Astrocyte (in vitro differentiated cells and primary cell): ENCODE measurements around the gene AMPH.

Source experiments
- EZH2 ChIP-seq: IDR thresholded peaks from 2 replicates; pipeline ENCODE4 v1.6.1; 2012; ENCODE audit warnings: mild to moderate bottlenecking, low read length, inconsistent platforms; ENCODE audit not compliant: insufficient read depth
- TF ChIP-seq, protein P1 (sequence below): IDR thresholded peaks from 2 replicates; pipeline ENCODE4 v1.5.1; 2011; ENCODE audit warnings: low read depth, mild to moderate bottlenecking, inconsistent platforms, low read length, moderate library complexity; ENCODE audit not compliant: insufficient read depth

DNA sequence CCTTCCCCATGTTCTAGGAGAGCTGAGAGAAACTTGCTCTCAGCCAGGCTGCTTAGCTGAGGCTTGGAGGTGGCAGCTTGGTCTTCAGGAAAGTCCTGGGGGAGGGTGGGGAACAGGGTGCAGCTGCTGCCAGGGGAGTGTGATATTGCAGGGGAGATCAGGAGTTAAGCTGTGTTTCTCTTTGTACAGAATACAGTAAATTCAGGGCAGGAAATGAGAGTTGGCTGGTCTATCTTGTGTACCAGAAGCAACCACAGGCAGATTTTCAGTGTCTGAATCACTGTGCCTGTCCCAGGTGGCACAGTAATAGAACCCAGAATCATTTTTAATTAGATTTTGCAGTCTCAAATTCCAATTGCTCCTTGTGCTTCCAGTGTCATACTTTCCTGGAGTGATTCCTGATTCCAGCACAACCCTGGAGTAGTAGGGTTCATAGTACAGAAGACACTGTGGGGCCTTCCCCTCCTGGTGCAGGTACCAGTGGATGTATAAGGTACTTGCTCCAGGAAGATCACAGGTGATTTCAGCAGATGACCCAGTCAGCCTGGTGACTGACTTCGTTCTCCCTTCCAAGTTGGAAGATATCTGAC lies 263.8 kb downstream of the AMPH start:
- no peak for TF ChIP-seq EZH2
- TF ChIP-seq, protein P1, sequence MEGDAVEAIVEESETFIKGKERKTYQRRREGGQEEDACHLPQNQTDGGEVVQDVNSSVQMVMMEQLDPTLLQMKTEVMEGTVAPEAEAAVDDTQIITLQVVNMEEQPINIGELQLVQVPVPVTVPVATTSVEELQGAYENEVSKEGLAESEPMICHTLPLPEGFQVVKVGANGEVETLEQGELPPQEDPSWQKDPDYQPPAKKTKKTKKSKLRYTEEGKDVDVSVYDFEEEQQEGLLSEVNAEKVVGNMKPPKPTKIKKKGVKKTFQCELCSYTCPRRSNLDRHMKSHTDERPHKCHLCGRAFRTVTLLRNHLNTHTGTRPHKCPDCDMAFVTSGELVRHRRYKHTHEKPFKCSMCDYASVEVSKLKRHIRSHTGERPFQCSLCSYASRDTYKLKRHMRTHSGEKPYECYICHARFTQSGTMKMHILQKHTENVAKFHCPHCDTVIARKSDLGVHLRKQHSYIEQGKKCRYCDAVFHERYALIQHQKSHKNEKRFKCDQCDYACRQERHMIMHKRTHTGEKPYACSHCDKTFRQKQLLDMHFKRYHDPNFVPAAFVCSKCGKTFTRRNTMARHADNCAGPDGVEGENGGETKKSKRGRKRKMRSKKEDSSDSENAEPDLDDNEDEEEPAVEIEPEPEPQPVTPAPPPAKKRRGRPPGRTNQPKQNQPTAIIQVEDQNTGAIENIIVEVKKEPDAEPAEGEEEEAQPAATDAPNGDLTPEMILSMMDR, result no peak
